ENCODE measurements around the gene MFSD1.

- TF ChIP-seq, protein P1, sequence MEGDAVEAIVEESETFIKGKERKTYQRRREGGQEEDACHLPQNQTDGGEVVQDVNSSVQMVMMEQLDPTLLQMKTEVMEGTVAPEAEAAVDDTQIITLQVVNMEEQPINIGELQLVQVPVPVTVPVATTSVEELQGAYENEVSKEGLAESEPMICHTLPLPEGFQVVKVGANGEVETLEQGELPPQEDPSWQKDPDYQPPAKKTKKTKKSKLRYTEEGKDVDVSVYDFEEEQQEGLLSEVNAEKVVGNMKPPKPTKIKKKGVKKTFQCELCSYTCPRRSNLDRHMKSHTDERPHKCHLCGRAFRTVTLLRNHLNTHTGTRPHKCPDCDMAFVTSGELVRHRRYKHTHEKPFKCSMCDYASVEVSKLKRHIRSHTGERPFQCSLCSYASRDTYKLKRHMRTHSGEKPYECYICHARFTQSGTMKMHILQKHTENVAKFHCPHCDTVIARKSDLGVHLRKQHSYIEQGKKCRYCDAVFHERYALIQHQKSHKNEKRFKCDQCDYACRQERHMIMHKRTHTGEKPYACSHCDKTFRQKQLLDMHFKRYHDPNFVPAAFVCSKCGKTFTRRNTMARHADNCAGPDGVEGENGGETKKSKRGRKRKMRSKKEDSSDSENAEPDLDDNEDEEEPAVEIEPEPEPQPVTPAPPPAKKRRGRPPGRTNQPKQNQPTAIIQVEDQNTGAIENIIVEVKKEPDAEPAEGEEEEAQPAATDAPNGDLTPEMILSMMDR (IDR thresholded peaks at IDR 0.05), result no peak
- TF ChIP-seq POLR2A (IDR thresholded peaks at IDR 0.05), result no peak
These were observed 61.4 kb downstream of the MFSD1 start for GRCh38 chr3:158863247-158863646.
